Stimulated activated memory B cell treated with anti-CD40 and anti-IgM and Interleukin-4, amounts not matched to agents 10 μg/mL and 1 μg/mL and 100 μg/mL, for 72 hours (primary cell): ENCODE results near the gene MCCC2.
"Not testable (repeated sequence)": the region's sequence is repeated elsewhere in the genome, so short reads cannot be mapped to it uniquely, and the experiment has no call there.

ENCODE experiments used
- ATAC-seq: fragments of 150-1000 bp; cut with Tn5 transposase; 2 replicates; pipeline ENCODE4 v1.10.0; 2021
- H3K27ac Mint-ChIP-seq: one replicate; pipeline ENCODE4 v1.8.0; 2022; ENCODE audit warnings: mild to moderate bottlenecking, mixed read lengths
- H3K27me3 Mint-ChIP-seq: one replicate; pipeline ENCODE4 v1.8.0; 2022; ENCODE audit warnings: mixed read lengths
- H3K36me3 Mint-ChIP-seq: one replicate; pipeline ENCODE4 v1.8.0; 2022; ENCODE audit warnings: mixed read lengths
- H3K4me1 Mint-ChIP-seq: one replicate; pipeline ENCODE4 v1.8.0; 2022; ENCODE audit warnings: mixed read lengths
- H3K4me3 Mint-ChIP-seq: one replicate; pipeline ENCODE4 v1.8.0; 2022; ENCODE audit warnings: mild to moderate bottlenecking, moderate library complexity, mixed read lengths
- H3K9me3 Mint-ChIP-seq: one replicate; pipeline ENCODE4 v1.8.0; 2022; ENCODE audit warnings: mixed read lengths

MCCC2 gene

DNA sequence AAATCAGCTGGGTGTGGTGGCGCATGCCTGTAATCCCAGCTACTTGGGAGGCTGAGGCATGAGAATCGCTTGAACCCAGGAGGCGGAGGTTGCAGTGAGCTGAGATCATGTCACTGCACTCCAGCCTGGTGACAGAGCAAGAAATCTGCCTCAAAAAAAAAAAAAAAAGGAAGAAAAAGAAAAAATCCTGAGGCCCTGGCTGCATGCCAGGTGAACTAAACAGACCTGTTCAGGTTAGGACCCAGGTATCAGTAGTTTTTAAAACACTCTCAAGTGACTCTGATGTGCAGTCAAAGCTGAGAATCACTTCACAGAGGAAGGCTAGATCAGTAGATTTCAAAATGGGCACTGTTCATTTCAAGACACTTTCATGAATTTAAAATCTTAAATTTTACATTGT, 77.5 kb downstream of the MCCC2 start:
- not testable (repeated sequence) for H3K27ac Mint-ChIP-seq

GRCh38 chr5:71666321-71666720, 79.2 kb downstream of the MCCC2 start:
- Mint-ChIP-seq H3K4me3 (no peak overlapping the region), H3K36me3 (no peaks in the 10 kb centered on the region), H3K9me3 (peaks cover 2% of the 10 kb centered on the region), H3K27me3 (peaks cover 17% of the 10 kb centered on the region), H3K27ac (no peak overlapping the region), H3K4me1 (no peaks in the 10 kb centered on the region)
- no peak for ATAC-seq

More for the DNA sequence above, 77.5 kb downstream of the MCCC2 start:
- ATAC-seq, H3K4me3 Mint-ChIP-seq, H3K9me3 Mint-ChIP-seq, H3K4me1 Mint-ChIP-seq, H3K36me3 Mint-ChIP-seq: not testable (repeated sequence)
- H3K27me3 Mint-ChIP-seq, result peaks cover 17% of the 10 kb centered on the region

- H3K4me3 Mint-ChIP-seq, result no peak overlapping the region
- no peaks in the 10 kb centered on the region for H3K9me3 Mint-ChIP-seq
- H3K4me1 Mint-ChIP-seq, result no peaks in the 10 kb centered on the region
- no peak for ATAC-seq
- no peak overlapping the region for H3K27ac Mint-ChIP-seq
- no peaks in the 10 kb centered on the region for H3K36me3 Mint-ChIP-seq
- peaks cover 50% of the 10 kb centered on the region for H3K27me3 Mint-ChIP-seq
These were observed 90.8 kb downstream of the MCCC2 start for GRCh38 chr5:71677977-71678376.

- no peaks in the 10 kb centered on the region for H3K4me1 Mint-ChIP-seq
- H3K27ac Mint-ChIP-seq, result no peak overlapping the region
- peaks cover 61% of the 10 kb centered on the region for H3K27me3 Mint-ChIP-seq
- no peak overlapping the region for H3K4me3 Mint-ChIP-seq
- no peak for ATAC-seq
- H3K9me3 Mint-ChIP-seq, result peaks cover 7% of the 10 kb centered on the region
- H3K36me3 Mint-ChIP-seq, result no peaks in the 10 kb centered on the region
These were observed 92.6 kb downstream of the MCCC2 start for GRCh38 chr5:71679714-71680113.

- Mint-ChIP-seq H3K27me3 (peaks cover 62% of the 10 kb centered on the region), H3K36me3 (no peaks in the 10 kb centered on the region), H3K27ac (no peak overlapping the region), H3K4me3 (no peak overlapping the region), H3K9me3 (peaks cover 15% of the 10 kb centered on the region), H3K4me1 (no peaks in the 10 kb centered on the region)
- no peak for ATAC-seq
These were observed 93.4 kb downstream of the MCCC2 start for GRCh38 chr5:71680510-71680909.

DNA sequence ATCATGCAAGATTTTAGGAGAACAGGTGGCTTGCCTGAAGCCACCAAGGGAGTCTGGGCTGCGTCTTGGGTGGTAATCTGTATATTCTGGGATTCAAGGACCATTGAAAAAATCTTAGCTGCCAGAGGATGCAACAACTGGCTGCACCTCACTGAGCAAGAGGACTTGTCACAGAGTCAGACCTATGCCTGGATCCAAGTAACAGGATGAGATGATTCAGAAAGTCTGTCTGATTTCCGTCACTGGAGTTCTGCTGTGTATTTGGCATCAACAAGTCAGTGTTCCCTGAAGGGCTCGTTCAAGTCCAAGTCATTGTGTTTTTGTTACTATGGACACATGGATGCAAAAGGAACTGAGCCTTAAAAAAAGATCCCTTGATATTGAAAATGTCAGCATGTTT, 94.2 kb downstream of the MCCC2 start:
- Mint-ChIP-seq H3K36me3 (no peaks in the 10 kb centered on the region), H3K9me3 (peaks cover 21% of the 10 kb centered on the region), H3K4me1 (no peaks in the 10 kb centered on the region), H3K4me3 (no peak overlapping the region), H3K27ac (no peak overlapping the region), H3K27me3 (peaks cover 63% of the 10 kb centered on the region)
- ATAC-seq, result no peak

- Mint-ChIP-seq H3K27me3 (peaks cover 85% of the 10 kb centered on the region), H3K27ac (no peak overlapping the region), H3K9me3 (peaks cover 21% of the 10 kb centered on the region)
These were observed 97.2 kb downstream of the MCCC2 start for GRCh38 chr5:71684309-71684708.

GRCh38 chr5:71693828-71694427, 106.8 kb downstream of the MCCC2 start:
- Mint-ChIP-seq H3K4me3 (no peak overlapping the region), H3K36me3 (no peaks in the 10 kb centered on the region), H3K27ac (no peak overlapping the region), H3K9me3 (peaks cover 3% of the 10 kb centered on the region), H3K4me1 (peaks cover 20% of the 10 kb centered on the region), H3K27me3 (peaks cover 11% of the 10 kb centered on the region)
- no peak for ATAC-seq

More at GRCh38 chr5:71684309-71684708, 97.2 kb downstream of the MCCC2 start:
- H3K36me3 Mint-ChIP-seq, result no peaks in the 10 kb centered on the region
- no peak for ATAC-seq
- no peaks in the 10 kb centered on the region for H3K4me1 Mint-ChIP-seq
- no peak overlapping the region for H3K4me3 Mint-ChIP-seq

- no peaks in the 10 kb centered on the region for H3K36me3 Mint-ChIP-seq
- peaks cover 20% of the 10 kb centered on the region for H3K4me1 Mint-ChIP-seq
- H3K4me3 Mint-ChIP-seq, result no peak overlapping the region
- no peak overlapping the region for H3K27ac Mint-ChIP-seq
- ATAC-seq, result no peak
- peaks cover 5% of the 10 kb centered on the region for H3K9me3 Mint-ChIP-seq
- H3K27me3 Mint-ChIP-seq, result peaks cover 10% of the 10 kb centered on the region
These were observed 107.9 kb downstream of the MCCC2 start for GRCh38 chr5:71695071-71695470.

GRCh38 chr5:71695595-71695994, 108.5 kb downstream of the MCCC2 start:
- Mint-ChIP-seq H3K27ac (no peak overlapping the region), H3K4me1 (peaks cover 20% of the 10 kb centered on the region), H3K27me3 (peaks cover 10% of the 10 kb centered on the region), H3K9me3 (peaks cover 5% of the 10 kb centered on the region), H3K4me3 (no peak overlapping the region), H3K36me3 (no peaks in the 10 kb centered on the region)
- no peak for ATAC-seq

DNA sequence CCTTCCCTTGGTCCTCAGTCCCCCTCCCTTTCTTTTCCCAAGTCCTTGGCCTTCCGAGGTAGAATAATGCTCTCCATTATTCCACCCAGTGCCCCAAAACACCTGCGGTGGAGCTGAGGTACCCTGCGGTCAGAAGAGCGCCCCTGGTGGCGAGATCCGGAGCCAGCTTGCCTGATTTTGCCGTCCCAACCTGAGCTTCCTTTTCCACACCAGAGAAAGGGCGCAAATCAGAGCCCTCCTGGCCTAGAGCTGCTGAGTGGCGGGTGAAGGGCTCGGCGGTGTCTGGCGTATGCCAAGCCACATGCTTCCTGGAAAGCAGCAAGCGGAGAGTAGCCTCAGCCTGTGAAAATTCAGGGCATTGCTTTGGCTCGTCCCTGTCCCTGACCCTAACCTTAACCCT, 110.8 kb downstream of the MCCC2 start:
- peaks cover 5% of the 10 kb centered on the region for H3K9me3 Mint-ChIP-seq
- peaks cover 20% of the 10 kb centered on the region for H3K4me1 Mint-ChIP-seq
- no peak overlapping the region for H3K4me3 Mint-ChIP-seq
- H3K36me3 Mint-ChIP-seq, result no peaks in the 10 kb centered on the region
- peaks cover 24% of the 10 kb centered on the region for H3K27me3 Mint-ChIP-seq
- ATAC-seq, result no peak
- no peak overlapping the region for H3K27ac Mint-ChIP-seq

GRCh38 chr5:71699233-71699632, 112.1 kb downstream of the MCCC2 start:
- Mint-ChIP-seq H3K4me1 (peaks cover 14% of the 10 kb centered on the region), H3K4me3 (no peak overlapping the region), H3K27me3 (peaks cover 22% of the 10 kb centered on the region), H3K27ac (no peak overlapping the region), H3K9me3 (peaks cover 5% of the 10 kb centered on the region), H3K36me3 (no peaks in the 10 kb centered on the region)
- no peak for ATAC-seq

DNA sequence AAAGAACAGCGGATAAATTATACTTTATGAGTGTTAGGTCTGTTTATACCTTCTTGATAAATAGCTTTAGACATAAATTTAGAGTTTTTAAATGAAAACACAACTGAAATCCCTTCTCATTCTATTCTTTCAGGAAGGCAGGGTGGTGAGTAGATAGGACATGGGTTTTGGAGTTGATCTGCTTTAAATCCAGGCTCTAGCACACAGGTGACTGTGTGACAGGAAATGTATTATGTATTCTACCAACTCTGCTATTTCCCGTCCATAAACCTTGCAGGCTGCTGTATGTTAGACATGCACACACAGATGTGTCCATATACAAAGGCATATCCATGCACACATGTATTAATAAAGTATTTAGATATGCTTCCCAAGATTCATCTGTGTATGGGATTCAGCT, 112.6 kb downstream of the MCCC2 start:
- peaks cover 18% of the 10 kb centered on the region for H3K27me3 Mint-ChIP-seq
- no peak overlapping the region for H3K4me3 Mint-ChIP-seq
- no peaks in the 10 kb centered on the region for H3K36me3 Mint-ChIP-seq
- no peak overlapping the region for H3K27ac Mint-ChIP-seq
- peaks cover 5% of the 10 kb centered on the region for H3K9me3 Mint-ChIP-seq
- H3K4me1 Mint-ChIP-seq, result peaks cover 10% of the 10 kb centered on the region
- no peak for ATAC-seq

DNA sequence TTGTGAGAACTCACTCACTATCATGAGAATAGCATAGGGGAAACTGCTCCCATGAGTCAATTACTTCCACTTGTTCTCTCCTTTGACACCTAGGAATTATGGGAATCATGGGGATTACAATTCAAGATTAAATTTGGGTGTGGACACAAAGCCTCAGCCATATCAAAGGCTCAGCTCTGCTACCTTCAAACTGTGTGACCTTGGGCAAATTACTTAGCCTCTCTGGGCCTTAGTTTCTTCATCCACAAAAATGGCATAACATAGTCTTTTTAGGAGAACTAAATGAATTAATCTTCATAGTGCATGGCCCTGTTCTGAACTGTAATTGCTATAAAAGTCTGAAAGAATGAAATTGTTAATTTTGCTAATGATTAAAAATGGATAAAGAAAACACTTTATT, 113.7 kb downstream of the MCCC2 start:
- peaks cover 18% of the 10 kb centered on the region for H3K27me3 Mint-ChIP-seq
- H3K9me3 Mint-ChIP-seq, result peaks cover 5% of the 10 kb centered on the region
- no peak overlapping the region for H3K27ac Mint-ChIP-seq
- no peaks in the 10 kb centered on the region for H3K36me3 Mint-ChIP-seq
- no peak overlapping the region for H3K4me3 Mint-ChIP-seq
- H3K4me1 Mint-ChIP-seq, result peaks cover 10% of the 10 kb centered on the region
- no peak for ATAC-seq

GRCh38 chr5:71701407-71701806, 114.3 kb downstream of the MCCC2 start:
- H3K27ac Mint-ChIP-seq, result no peak overlapping the region
- no peak overlapping the region for H3K4me3 Mint-ChIP-seq
- ATAC-seq, result no peak

DNA sequence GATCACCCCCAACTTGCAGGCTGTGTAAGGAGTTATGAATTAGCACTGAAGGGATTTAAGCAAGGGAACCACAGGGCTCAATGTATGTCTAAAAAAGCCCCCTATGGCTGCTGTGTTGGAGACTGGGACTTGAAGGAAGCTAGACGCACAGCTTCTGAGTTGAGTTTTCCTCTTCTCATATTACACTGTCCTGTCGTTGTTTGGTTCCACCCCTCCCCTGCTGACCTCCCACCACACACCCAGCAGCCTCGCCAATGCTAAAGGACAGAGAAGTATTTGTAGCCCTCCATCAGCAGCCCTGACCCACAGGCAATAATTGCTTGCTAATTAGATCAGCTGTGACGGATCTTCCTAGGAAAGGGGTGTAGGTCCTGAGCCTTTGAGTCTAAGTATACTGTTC, 116.8 kb downstream of the MCCC2 start:
- Mint-ChIP-seq H3K4me3 (no peak overlapping the region), H3K27me3 (peaks cover 18% of the 10 kb centered on the region), H3K36me3 (no peaks in the 10 kb centered on the region), H3K27ac (no peak overlapping the region), H3K9me3 (peaks cover 2% of the 10 kb centered on the region), H3K4me1 (no peaks in the 10 kb centered on the region)
- ATAC-seq, result peak; percentile 18

More at GRCh38 chr5:71701407-71701806, 114.3 kb downstream of the MCCC2 start:
- Mint-ChIP-seq H3K27me3 (peaks cover 18% of the 10 kb centered on the region), H3K4me1 (peaks cover 10% of the 10 kb centered on the region), H3K36me3 (no peaks in the 10 kb centered on the region), H3K9me3 (peaks cover 5% of the 10 kb centered on the region)
